Heart left ventricle (tissue), 13 donors: ENCODE measurements around the gene C12orf75.
"Not testable (repeated sequence)": the region's sequence is repeated elsewhere in the genome, so short reads cannot be mapped to it uniquely, and the experiment has no call there.

Source experiments
- CTCF ChIP-seq, 12 donors: fragments of 200-600 bp; sonication (generic) in 4 of 12; IDR thresholded peaks; one replicate each; pipeline versions ENCODE4 v1.5.0 to v1.8.0; 2018 to 2022; ENCODE audit warnings: antibody characterized with exemption in 12 of 12, mild to moderate bottlenecking in 5 of 12
- POLR2A ChIP-seq, 2 donors: fragments of 450-650 bp; IDR thresholded peaks; one replicate each; pipeline ENCODE4 v1.6.1; 2017; ENCODE audit warnings: antibody characterized with exemption in 2 of 2, mild to moderate bottlenecking in 2 of 2, moderate library complexity in 2 of 2
- donor health status: ischemic (EF 13 %, LVEDD 7.1; RV severe dilation, severe dysfunction).
- donor health status: DM: no; HTN: yes; CAD: no.
- donor health status: DM: no; HTN: no; CAD: no.
- donor health status: ischemic (EF 25% LVEDD 6.9; RV normal size, moderate dysfunction).
- donor health status: ischemic (EF 25% LVEDD 5.7; RV mildly dilated, moderate dysfunction).
- donor health status: ischemic (EF 35%, LVEDD 5.7; RV mildly dilated, moderate dysfunction).
- donor health status: nonischemic (EF 11% LVEDD 7.7; RV severe dilation, severe dysfunction).
- donor health status: DM: yes; HTN: yes; CAD: no.
- donor health status: PGD.
- donor health status: ischemic (EF 29% LVEDD 5.4; RV normal size, mild dysfunction).
- donor health status: nonischemic (EF 23%, LVEDD 6.1; RV moderate dilation, normal function).

- TF ChIP-seq CTCF, POLR2A (IDR thresholded peaks at IDR 0.05): not testable (repeated sequence)
Measured at GRCh38 chr12:105341620-105342019, 11.1 kb downstream of the C12orf75 start.
